Natural killer cell treated with Interleukin-12 subunit alpha and Interleukin-12 subunit beta and Interleukin-15 and Interleukin-18, amount 100 ng/mL, for 72 hours (primary cell): ENCODE data around the gene C17orf100. TPM values are rescaled to one million over a fixed set of nuclear protein-coding genes. Genes with fewer than 3 reads are reported as not detected.

Experiments
- ATAC-seq, 2 donors: fragments of 150-1000 bp; cut with Tn5 transposase in 1 of 2; sonication (Bioruptor Pico), chemical (Tn5 transposase) in 1 of 2; 2 replicates each; pipeline ENCODE4 v1.10.0; 2021
- DNase-seq: peaks from one replicate; pipeline ENCODE4 v3.0.0; 2022; ENCODE audit warnings: low spot score
- H3K27ac Mint-ChIP-seq, 2 donors: 1 replicate in 1 of 2; 2 replicates in 1 of 2; pipeline ENCODE4 v1.8.0; 2022; ENCODE audit warnings: mixed read lengths in 2 of 2, mild to moderate bottlenecking in 1 of 2, moderate library complexity in 1 of 2
- H3K27me3 Mint-ChIP-seq, 2 donors: 1 replicate in 1 of 2; 2 replicates in 1 of 2; pipeline ENCODE4 v1.8.0; 2022; ENCODE audit warnings: mixed read lengths in 2 of 2
- H3K36me3 Mint-ChIP-seq: one replicate; pipeline ENCODE4 v1.8.0; 2022; ENCODE audit warnings: mixed read lengths
- H3K4me1 Mint-ChIP-seq, 2 donors: 1 replicate in 1 of 2; 2 replicates in 1 of 2; pipeline ENCODE4 v1.8.0; 2022; ENCODE audit warnings: low read depth in 2 of 2, mixed read lengths in 2 of 2, mild to moderate bottlenecking in 1 of 2
- H3K4me3 Mint-ChIP-seq: one replicate; pipeline ENCODE4 v1.8.0; 2022; ENCODE audit warnings: mixed read lengths
- H3K9me3 Mint-ChIP-seq: 2 replicates; pipeline ENCODE4 v1.8.0; 2022; ENCODE audit warnings: mixed read lengths
- total RNA-seq, 2 donors: library from RNA; stranded (reverse); gene quantifications; one replicate each; pipeline ENCODE4 v1.2.3, GENCODE V29; 2022

C17orf100 gene
- total RNA-seq, 2 donors from 2014 or later, result 1.0 to 1.5 TPM

GRCh38 chr17:6696906-6697305 is 45.3 kb downstream of the C17orf100 start:
- no peak overlapping the region for H3K4me3 Mint-ChIP-seq
- H3K9me3 Mint-ChIP-seq, result no peaks in the 10 kb centered on the region
- H3K27ac Mint-ChIP-seq, result no peak overlapping the region
- H3K27me3 Mint-ChIP-seq, result peaks cover 15 to 24% of the 10 kb centered on the region in 2 donors
- ATAC-seq (peak in 1 of 2 donors; percentile 5), DNase-seq (peak; percentile 32)
- H3K36me3 Mint-ChIP-seq, result no peaks in the 10 kb centered on the region
- H3K4me1 Mint-ChIP-seq, result no peaks in the 10 kb centered on the region

GRCh38 chr17:6698004-6698403 is 46.4 kb downstream of the C17orf100 start:
- Mint-ChIP-seq H3K4me3 (no peak overlapping the region), H3K27me3 (peaks cover 13% of the 10 kb centered on the region in 2 donors)

GRCh38 chr17:6699997-6700947 is 48.7 kb downstream of the C17orf100 start:
- ATAC-seq, result no peak
- Mint-ChIP-seq H3K4me3 (no peak overlapping the region), H3K4me1 (no peaks in the 10 kb centered on the region), H3K27me3 (peaks cover 10 to 11% of the 10 kb centered on the region in 2 donors), H3K27ac (no peak overlapping the region), H3K9me3 (no peaks in the 10 kb centered on the region), H3K36me3 (no peaks in the 10 kb centered on the region)
- peak; percentile 12 for DNase-seq

More at GRCh38 chr17:6698004-6698403, 46.4 kb downstream of the C17orf100 start:
- no peak overlapping the region for H3K27ac Mint-ChIP-seq
- DNase-seq (peak; percentile 38), ATAC-seq (no peak)
- H3K36me3 Mint-ChIP-seq, result no peaks in the 10 kb centered on the region
- no peaks in the 10 kb centered on the region for H3K4me1 Mint-ChIP-seq
- no peaks in the 10 kb centered on the region for H3K9me3 Mint-ChIP-seq

DNA sequence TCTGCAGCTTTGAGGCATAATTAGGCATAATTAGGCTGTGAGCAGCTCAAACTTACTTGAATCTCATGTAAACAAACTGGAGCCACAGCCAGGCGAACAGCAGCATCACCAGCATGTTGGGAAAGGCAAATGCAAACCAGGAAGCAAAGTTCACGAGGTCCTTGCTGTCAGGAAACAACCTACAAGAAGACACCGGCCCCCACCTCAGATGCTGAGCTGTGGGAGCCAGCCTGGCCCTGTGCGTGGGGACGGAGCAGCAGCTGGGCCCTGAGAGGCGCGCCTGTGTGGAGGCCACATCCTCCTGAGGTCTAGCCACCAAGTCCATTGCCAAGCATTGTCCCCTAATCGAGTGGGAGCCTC is 49.4 kb downstream of the C17orf100 start:
- Mint-ChIP-seq H3K27ac (no peak overlapping the region), H3K36me3 (no peaks in the 10 kb centered on the region), H3K4me3 (no peak overlapping the region), H3K4me1 (no peaks in the 10 kb centered on the region), H3K9me3 (no peaks in the 10 kb centered on the region), H3K27me3 (peaks cover 10 to 11% of the 10 kb centered on the region in 2 donors)
- ATAC-seq (no peak), DNase-seq (peak; percentile 15)

DNA sequence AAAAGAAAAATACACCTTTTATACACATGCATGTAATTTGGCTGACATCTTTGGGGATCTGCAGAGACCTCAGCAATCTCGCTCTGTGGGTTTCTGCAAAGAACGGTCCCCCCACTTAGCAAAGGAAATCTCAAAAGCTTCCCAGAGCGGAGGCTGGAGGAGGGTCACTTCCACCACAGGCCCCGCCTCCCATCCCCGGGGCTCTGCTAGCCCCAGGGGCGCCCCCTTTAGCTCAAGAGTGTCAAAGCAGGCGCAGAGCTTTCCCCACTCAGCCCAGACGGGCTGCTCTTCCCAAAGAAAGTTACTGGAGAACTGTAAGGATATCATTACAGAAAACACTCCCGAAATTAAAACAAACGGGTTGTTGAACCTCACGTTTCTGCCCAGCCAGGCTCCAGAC is 50.2 kb downstream of the C17orf100 start:
- Mint-ChIP-seq H3K36me3 (no peaks in the 10 kb centered on the region), H3K27ac (no peak overlapping the region), H3K4me1 (no peaks in the 10 kb centered on the region), H3K9me3 (no peaks in the 10 kb centered on the region), H3K4me3 (no peak overlapping the region), H3K27me3 (peaks cover 12 to 14% of the 10 kb centered on the region in 2 donors)
- peak in 1 of 2 donors; percentile 77 for ATAC-seq
- DNase-seq, result no peak

GRCh38 chr17:6702567-6703215 is 51.1 kb downstream of the C17orf100 start:
- Mint-ChIP-seq H3K9me3 (no peaks in the 10 kb centered on the region), H3K27ac (no peak overlapping the region), H3K4me1 (no peaks in the 10 kb centered on the region), H3K27me3 (peaks cover 18 to 22% of the 10 kb centered on the region in 2 donors), H3K4me3 (no peak overlapping the region), H3K36me3 (no peaks in the 10 kb centered on the region)
- no peak for ATAC-seq
- no peak for DNase-seq

Other genes with a start within 250 kb of the C17orf100 start
- gene AIPL1, start 216.6 kb upstream of the C17orf100 start, total RNA-seq, result not detected
- 1 to 10 TPM; 3.9 to 9.2 TPM for gene PIMREG, start 207.3 kb upstream of the C17orf100 start, total RNA-seq
- under 1 TPM; 0.59 to 0.84 TPM for gene PITPNM3, start 95.2 kb upstream of the C17orf100 start, total RNA-seq
- 10 to 100 TPM; 16.0 to 29.7 TPM for gene KIAA0753, start 11.1 kb upstream of the C17orf100 start, total RNA-seq
- 100 to 1,000 TPM in 1 of 2 donors, 10 to 100 TPM in 1; 75.9 to 106 TPM for gene TXNDC17, start 10.7 kb upstream of the C17orf100 start, total RNA-seq
- 10 to 100 TPM; 17.3 to 25.3 TPM for gene MED31, start 157 bp upstream of the C17orf100 start, total RNA-seq
- gene SLC13A5, start 61.6 kb downstream of the C17orf100 start, total RNA-seq, result not detected
- 100 to 1,000 TPM in 1 of 2 donors, 10 to 100 TPM in 1; 53.7 to 110 TPM for gene XAF1, start 104.3 kb downstream of the C17orf100 start, total RNA-seq
- under 1 TPM; 0.42 to 0.55 TPM for gene FBXO39, start 124.5 kb downstream of the C17orf100 start, total RNA-seq
- gene TEKT1, start 180.0 kb downstream of the C17orf100 start, total RNA-seq, result not detected